Endodermal cell (in vitro differentiated cells): Measurements from ENCODE around the gene SATB2. TPM values are rescaled to one million over a fixed set of nuclear protein-coding genes. Genes with fewer than 3 reads are reported as not detected.

ENCODE experiments used
- DNase-seq: peaks from one replicate; pipeline ENCODE4 v3.0.0-alpha.2; 2017
- H3K27ac ChIP-seq: 2 replicates; pipeline ENCODE4 v1.5.1; 2013; ENCODE audit warnings: mild to moderate bottlenecking, low read depth, low read length, moderate library complexity
- H3K27me3 ChIP-seq: 2 replicates; pipeline ENCODE4 v1.6.1; 2013; ENCODE audit warnings: mild to moderate bottlenecking, low read length, moderate library complexity; ENCODE audit not compliant: insufficient read depth, control insufficient read depth, poor library complexity, severe bottlenecking
- H3K36me3 ChIP-seq: 2 replicates; pipeline ENCODE4 v1.7.0; 2013; ENCODE audit warnings: mild to moderate bottlenecking, low read length, moderate library complexity; ENCODE audit not compliant: control insufficient read depth, insufficient read depth
- H3K4me1 ChIP-seq: one replicate; pipeline ENCODE4 v1.7.0; 2013; ENCODE audit warnings: low read length; ENCODE audit not compliant: control insufficient read depth, insufficient read depth
- H3K4me3 ChIP-seq: 2 replicates; pipeline ENCODE4 v1.5.1; 2013; ENCODE audit warnings: mild to moderate bottlenecking, low read length, moderate library complexity
- H3K9ac ChIP-seq: 2 replicates; pipeline ENCODE4 v1.6.1; 2013; ENCODE audit warnings: mild to moderate bottlenecking, low read length, moderate library complexity; ENCODE audit not compliant: poor library complexity, severe bottlenecking; ENCODE audit errors: extremely low read depth
- H3K9me3 ChIP-seq: 2 replicates; pipeline ENCODE4 v1.6.1; 2013; ENCODE audit warnings: mild to moderate bottlenecking, low read length, moderate library complexity; ENCODE audit not compliant: control insufficient read depth
- H3K27ac Mint-ChIP-seq: 2 replicates; pipeline ENCODE4 v1.8.0; 2020; ENCODE audit warnings: mixed read lengths
- H3K27me3 Mint-ChIP-seq: 2 replicates; pipeline ENCODE4 v1.8.0; 2021; ENCODE audit warnings: mild to moderate bottlenecking, mixed read lengths; ENCODE audit not compliant: insufficient read depth
- H3K36me3 Mint-ChIP-seq: 2 replicates; pipeline ENCODE4 v1.8.0; 2020; ENCODE audit warnings: low read depth, mixed read lengths
- H3K4me1 Mint-ChIP-seq: 2 replicates; pipeline ENCODE4 v1.8.0; 2020; ENCODE audit warnings: mixed read lengths
- H3K4me3 Mint-ChIP-seq: 2 replicates; pipeline ENCODE4 v1.8.0; 2020; ENCODE audit warnings: mild to moderate bottlenecking, moderate library complexity, mixed read lengths
- H3K9me3 Mint-ChIP-seq: 2 replicates; pipeline ENCODE4 v1.8.0; 2020; ENCODE audit warnings: mild to moderate bottlenecking, mixed read lengths
- CTCF ChIP-seq: fragments of 200-600 bp; sonication (generic); conservative IDR thresholded peaks from 2 replicates; pipeline ENCODE4 v1.5.0; 2021; ENCODE audit warnings: antibody characterized with exemption, mild to moderate bottlenecking
- WGBS, 2 experiments: methylation state at CpG; one replicate each; pipeline versions ENCODE4 v1.1.5 to v1.1.7; 2013; ENCODE audit warnings: missing lambda C conversion rate in 2 of 2, mixed read lengths in 1 of 2; ENCODE audit not compliant: insufficient coverage in 1 of 2, insufficient read length in 1 of 2; 5-methylcytosine and 5-hydroxymethylcytosine counted together
- total RNA-seq, 2 donors: library from RNA; stranded (reverse); fragmentation: NEBNext Ultra II Directional in 1 of 2; extraction: Animal tissue kit (Norgen Biotek cat#: 25700) in 1 of 2; gene quantifications; 2 replicates in 1 of 2; 3 replicates in 1 of 2; pipeline ENCODE4 v1.2.1, GENCODE V29; 2021

The SATB2 gene
- total RNA-seq, 2 donors from 2014 or later: 2.4 to 3.0 TPM

GRCh38 chr2:199382091-199382490 is 75.6 kb downstream of the SATB2 start:
- Mint-ChIP-seq H3K4me3 (no peak overlapping the region), H3K9me3 (no peaks in the 10 kb centered on the region), H3K27ac (no peak overlapping the region), H3K36me3 (no peaks in the 10 kb centered on the region), H3K27me3 (no peaks in the 10 kb centered on the region), H3K4me1 (no peaks in the 10 kb centered on the region)
- 92 to 94% methylated on average over 6 of the region's 6 CpGs for WGBS, 2 experiments
- Histone ChIP-seq H3K9ac (no peak overlapping the region), H3K9me3 (no peaks in the 10 kb centered on the region), H3K36me3 (no peaks in the 10 kb centered on the region), H3K4me3 (no peak overlapping the region), H3K4me1 (no peaks in the 10 kb centered on the region), H3K27me3 (no peaks in the 10 kb centered on the region), H3K27ac (no peak overlapping the region)
- TF ChIP-seq CTCF: no peak
- no peak for DNase-seq

- Histone ChIP-seq H3K27ac (no peak overlapping the region), H3K36me3 (no peaks in the 10 kb centered on the region), H3K9ac (no peak overlapping the region), H3K9me3 (no peaks in the 10 kb centered on the region), H3K4me1 (no peaks in the 10 kb centered on the region), H3K27me3 (no peaks in the 10 kb centered on the region), H3K4me3 (no peak overlapping the region)
- Mint-ChIP-seq H3K9me3 (no peaks in the 10 kb centered on the region), H3K36me3 (no peaks in the 10 kb centered on the region), H3K4me1 (no peaks in the 10 kb centered on the region), H3K27ac (no peak overlapping the region), H3K4me3 (no peak overlapping the region), H3K27me3 (no peaks in the 10 kb centered on the region)
- no peak for DNase-seq
- 96% methylated on average over 6 of the region's 6 CpGs; no CpG with 5 or more reads in 1 of the 2 experiments for WGBS, 2 experiments
- no peak for TF ChIP-seq CTCF
These were observed 76.2 kb downstream of the SATB2 start for GRCh38 chr2:199381531-199381930.

GRCh38 chr2:199378948-199379650 is 78.6 kb downstream of the SATB2 start:
- no peaks in the 10 kb centered on the region for H3K36me3 ChIP-seq
- H3K4me3 ChIP-seq: no peak overlapping the region
- Mint-ChIP-seq H3K9me3 (no peaks in the 10 kb centered on the region), H3K36me3 (no peaks in the 10 kb centered on the region), H3K27me3 (no peaks in the 10 kb centered on the region), H3K4me3 (no peak overlapping the region), H3K4me1 (no peaks in the 10 kb centered on the region), H3K27ac (no peak overlapping the region)
- no peaks in the 10 kb centered on the region for H3K27me3 ChIP-seq
- TF ChIP-seq CTCF: no peak
- no peak for DNase-seq
- H3K9ac ChIP-seq: no peak overlapping the region
- no peak overlapping the region for H3K27ac ChIP-seq
- no peaks in the 10 kb centered on the region for H3K9me3 ChIP-seq
- WGBS, 2 experiments: 60% methylated on average over 1 of the region's 2 CpGs; no CpG with 5 or more reads in 1 of the 2 experiments
- no peaks in the 10 kb centered on the region for H3K4me1 ChIP-seq
